HFF-Myc (cell line): ENCODE measurements around the gene SPG21.

Experiments used
- DNase-seq: peaks from one replicate; pipeline ENCODE4 v3.0.0-alpha.2; 2011; ENCODE audit warnings: low read depth; ENCODE audit errors: extremely low read depth
- H3K4me3 ChIP-seq: replicated peaks from 2 replicates; pipeline ENCODE4 v1.5.1; 2011; ENCODE audit warnings: low read depth, mild to moderate bottlenecking, control low read depth, low read length
- CTCF ChIP-seq: IDR thresholded peaks from 2 replicates; pipeline ENCODE4 v1.5.1; 2012; ENCODE audit warnings: mild to moderate bottlenecking, low read depth, low read length, control low read depth; ENCODE audit errors: missing control alignments

Gene SPG21

GRCh38 chr15:64931381-64931780 is 58.3 kb downstream of the SPG21 start:
- no peak overlapping the region for H3K4me3 ChIP-seq
- TF ChIP-seq CTCF = no peak
- no peak for DNase-seq

- no peak for TF ChIP-seq CTCF
- H3K4me3 ChIP-seq = no peak overlapping the region
- DNase-seq = no peak
Observed at GRCh38 chr15:64930778-64931371, 58.8 kb downstream of the SPG21 start.

- no peak for DNase-seq
Observed at GRCh38 chr15:64930019-64930652, 59.6 kb downstream of the SPG21 start.

GRCh38 chr15:64928626-64929220 is 61.0 kb downstream of the SPG21 start:
- no peak overlapping the region for H3K4me3 ChIP-seq
- no peak for TF ChIP-seq CTCF
- DNase-seq = no peak

More at GRCh38 chr15:64930019-64930652, 59.6 kb downstream of the SPG21 start:
- H3K4me3 ChIP-seq = no peak overlapping the region
- no peak for TF ChIP-seq CTCF

- TF ChIP-seq CTCF = no peak
- DNase-seq = no peak
- H3K4me3 ChIP-seq = no peak overlapping the region
Observed at GRCh38 chr15:64926661-64927060, 63.1 kb downstream of the SPG21 start.

- DNase-seq = no peak
- TF ChIP-seq CTCF = no peak
Observed at GRCh38 chr15:64925335-64926330, 64.1 kb downstream of the SPG21 start.

More at GRCh38 chr15:64925335-64926330, 64.1 kb downstream of the SPG21 start:
- H3K4me3 ChIP-seq = no peak overlapping the region
